SK-N-SH (cell line): ENCODE data around the gene PARD3. TPM values are rescaled to one million over a fixed set of nuclear protein-coding genes. Genes with fewer than 3 reads are reported as not detected.

ENCODE experiments used
- CTCF ChIA-PET: fragments of 300-600, 350-600 bp; formaldehyde crosslinking; extraction: SDS; loops from one replicate; lab custom pipeline; 2021; lab: Yijun Ruan, JAX
- POLR2A ChIA-PET: fragments of 350-600 bp; sonication (Branson Sonifier 250); formaldehyde crosslinking; extraction: SDS; loops from one replicate; lab custom pipeline; 2020; ENCODE audit warnings: antibody characterized with exemption, inconsistent platforms; lab: Yijun Ruan, JAX
- DNase-seq: peaks from one replicate; pipeline ENCODE4 v3.0.0; 2012
- H2AFZ ChIP-seq: fragments of 200-600 bp; sonication (generic); 2 replicates; pipeline ENCODE4 v1.8.1; 2016; ENCODE audit warnings: antibody characterized with exemption, mild to moderate bottlenecking, low read depth
- H3F3A ChIP-seq: fragments of 200-600 bp; sonication (generic); replicated peaks from 2 replicates; pipeline ENCODE3; 2016; ENCODE audit warnings: antibody characterized with exemption, mild to moderate bottlenecking; ENCODE audit not compliant: insufficient read depth
- H3K27ac ChIP-seq, 2 experiments: fragments of 200-500 bp in 1 of 2; fragments of 200-600 bp in 1 of 2; sonication (Bioruptor generic) in 1 of 2; sonication (generic), shearing (Covaris generic) in 1 of 2; 2 replicates each; pipeline versions ENCODE4 v1.5.1 to v1.6.1; 2014 to 2016; ENCODE audit warnings: low read depth in 2 of 2, inconsistent platforms in 1 of 2, low read length in 1 of 2, mild to moderate bottlenecking in 1 of 2, mixed read lengths in 1 of 2
- H3K27me3 ChIP-seq: fragments of 200-600 bp; sonication (generic), shearing (Covaris generic); 2 replicates; pipeline ENCODE4 v1.6.1; 2016; ENCODE audit warnings: mixed run types; ENCODE audit not compliant: insufficient read depth
- H3K36me3 ChIP-seq, 2 experiments: fragments of 200-500 bp in 1 of 2; fragments of 200-600 bp in 1 of 2; sonication (Bioruptor generic) in 1 of 2; sonication (generic) in 1 of 2; replicated peaks in 1 of 2; 2 replicates each; pipeline versions ENCODE3 to v1.5.1; 2014 to 2016; ENCODE audit warnings: low read length in 1 of 2, mild to moderate bottlenecking in 1 of 2; ENCODE audit not compliant: insufficient read depth in 2 of 2, control insufficient read depth in 1 of 2
- H3K4me1 ChIP-seq, 2 experiments: fragments of 200-500 bp in 1 of 2; fragments of 200-600 bp in 1 of 2; sonication (Bioruptor generic) in 1 of 2; sonication (generic), shearing (Covaris generic) in 1 of 2; 2 replicates each; pipeline versions ENCODE4 v1.5.1 to v1.6.1; 2014 to 2016; ENCODE audit warnings: low read depth in 1 of 2, low read length in 1 of 2, mixed run types in 1 of 2; ENCODE audit not compliant: insufficient read depth in 2 of 2, control insufficient read depth in 1 of 2
- H3K4me2 ChIP-seq: fragments of 200-600 bp; sonication (generic), shearing (Covaris generic); 2 replicates; pipeline ENCODE4 v1.6.1; 2017; ENCODE audit warnings: mixed run types
- H3K4me3 ChIP-seq, 2 experiments: fragments of 200-500 bp in 1 of 2; fragments of 200-600 bp in 1 of 2; sonication (Bioruptor generic) in 1 of 2; sonication (generic), shearing (Covaris generic) in 1 of 2; 2 replicates each; pipeline versions ENCODE4 v1.5.1 to v1.8.1; 2014 to 2016; ENCODE audit warnings: low read depth in 2 of 2, inconsistent platforms in 1 of 2, low read length in 1 of 2, mild to moderate bottlenecking in 1 of 2, mixed read lengths in 1 of 2, moderate library complexity in 1 of 2
- H3K79me2 ChIP-seq: fragments of 200-600 bp; sonication (generic); 2 replicates; pipeline ENCODE4 v1.8.1; 2017; ENCODE audit warnings: mild to moderate bottlenecking; ENCODE audit not compliant: insufficient read depth
- H3K9ac ChIP-seq: fragments of 200-600 bp; sonication (generic); 2 replicates; pipeline ENCODE4 v1.6.1; 2017; ENCODE audit warnings: mixed run types
- H3K9me2 ChIP-seq: fragments of 200-600 bp; sonication (generic); 2 replicates; pipeline ENCODE4 v1.6.1; 2017; ENCODE audit warnings: mixed run types
- H3K9me3 ChIP-seq: fragments of 200-600 bp; sonication (generic); 2 replicates; pipeline ENCODE4 v1.6.1; 2017; ENCODE audit warnings: mixed run types, mild to moderate bottlenecking, moderate library complexity
- H4K20me1 ChIP-seq: fragments of 200-600 bp; sonication (generic); 2 replicates; pipeline ENCODE4 v1.6.1; 2017; ENCODE audit warnings: mild to moderate bottlenecking, mixed run types; ENCODE audit not compliant: insufficient read depth
- GABPA ChIP-seq: IDR thresholded peaks from 2 replicates; pipeline ENCODE4 v1.4.0; 2012; ENCODE audit warnings: low read depth, mild to moderate bottlenecking
- GATA2 ChIP-seq: sonication (generic); formaldehyde crosslinking; IDR thresholded peaks from 2 replicates; pipeline ENCODE4 v1.5.0; 2020; ENCODE audit warnings: mild to moderate bottlenecking, missing genetic modification reagents
- NRF1 ChIP-seq: IDR thresholded peaks from 2 replicates; pipeline ENCODE4 v1.6.1; 2012; ENCODE audit warnings: low read depth, mild to moderate bottlenecking, low read length
- RAD21 ChIP-seq: IDR thresholded peaks from 2 replicates; pipeline ENCODE4 v1.6.1; 2012; ENCODE audit warnings: mild to moderate bottlenecking, low read length
- RCOR1 ChIP-seq: fragments of 150-350 bp; IDR thresholded peaks from 2 replicates; pipeline ENCODE4 v1.6.1; 2017; ENCODE audit warnings: antibody characterized with exemption, low read length
- SMC3 ChIP-seq: IDR thresholded peaks from 2 replicates; pipeline ENCODE4 v1.6.1; 2012; ENCODE audit warnings: low read depth, low read length, improper control_type of control experiment
- TAF1 ChIP-seq: IDR thresholded peaks from 2 replicates; pipeline ENCODE4 v1.6.1; 2012; ENCODE audit warnings: low read depth, mild to moderate bottlenecking, low read length, moderate library complexity, borderline replicate concordance
- WGBS: methylation state at CpG from one replicate; pipeline ENCODE4 v1.1.6; 2017; ENCODE audit warnings: low lambda C conversion rate; 5-methylcytosine and 5-hydroxymethylcytosine counted together
- polyA plus RNA-seq, 3 experiments: library from polyadenylated mRNA; depleted of rRNA; stranded (reverse); fragments of >200 nt; gene quantifications; 2 replicates each; pipeline ENCODE4 v1.2.3, GENCODE V29; 2012
- TF ChIP-seq, protein P1 (sequence below): IDR thresholded peaks from 2 replicates; pipeline ENCODE4 v1.4.0; 2012; ENCODE audit warnings: low read depth
- TF ChIP-seq, protein P2 (sequence below): fragments of 200-600 bp; sonication (generic); IDR thresholded peaks from 2 replicates; pipeline ENCODE4 v1.6.1; 2017; ENCODE audit warnings: antibody characterized with exemption, mild to moderate bottlenecking, moderate library complexity
- TF ChIP-seq, protein P3 (sequence below): IDR thresholded peaks from 2 replicates; pipeline ENCODE4 v1.6.1; 2012; ENCODE audit warnings: mild to moderate bottlenecking, low read depth, low read length, moderate library complexity

The PARD3 gene
- polyA plus RNA-seq, 1 of the 3 experiments (the other 2 are of a cell fraction), result 29.4 TPM

DNA sequence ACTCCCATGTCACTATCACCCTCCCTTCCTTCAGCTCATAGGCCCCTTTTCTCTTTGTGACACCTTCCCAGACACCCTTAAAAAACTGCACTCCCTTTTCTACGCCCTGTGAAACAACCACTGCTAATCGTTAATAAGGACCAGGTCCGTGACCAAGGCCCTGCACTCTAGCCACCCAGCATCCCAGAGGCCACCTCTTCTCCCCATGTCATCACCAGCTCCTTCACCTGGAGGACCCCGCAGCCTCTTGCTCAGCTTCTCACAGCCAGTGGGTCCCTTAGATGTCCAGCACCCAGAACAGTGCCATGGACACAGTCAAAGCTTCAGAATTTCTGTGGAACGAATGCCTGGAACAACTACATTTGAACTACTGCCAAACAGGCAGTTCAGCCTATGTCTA, 2.3 kb downstream of the PARD3 start:
- Histone ChIP-seq H3K4me3 (no peak overlapping the region), H3K9ac (no peak overlapping the region), H3K4me2 (peak overlapping the region; percentile 85; the same call in 1 of the 2 replicates), H3K4me1 (peaks cover 16 to 39% of the 10 kb centered on the region in 2 experiments; a peak in 3 of 4 replicates), H3K9me3 (no peaks in the 10 kb centered on the region), H3K36me3 (no peaks in the 10 kb centered on the region), H4K20me1 (peaks cover 60% of the 10 kb centered on the region), H3K79me2 (peaks cover 65% of the 10 kb centered on the region), H3K9me2 (no peaks in the 10 kb centered on the region), H2AFZ (no peak overlapping the region), H3F3A (peaks cover 8% of the 10 kb centered on the region), H3K27me3 (no peaks in the 10 kb centered on the region), H3K27ac (no peak overlapping the region)
- DNase-seq, result no peak
- ChIA-PET POLR2A (no interaction called here), CTCF (interaction anchor here (0.8 to 1.3 kb wide), 3 partner anchors 47 to 89 kb away, joined by 3 read pairs; no protein-coding TSS in a partner anchor)
- 86% methylated on average over 5 of the region's 5 CpGs for WGBS
- TF ChIP-seq NRF1, result no peak
- no peak for TF ChIP-seq TAF1
- TF ChIP-seq, protein P1, sequence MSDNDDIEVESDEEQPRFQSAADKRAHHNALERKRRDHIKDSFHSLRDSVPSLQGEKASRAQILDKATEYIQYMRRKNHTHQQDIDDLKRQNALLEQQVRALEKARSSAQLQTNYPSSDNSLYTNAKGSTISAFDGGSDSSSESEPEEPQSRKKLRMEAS, result no peak
- no peak for TF ChIP-seq RAD21
- TF ChIP-seq GABPA, result no peak
- TF ChIP-seq GATA2, result no peak
- TF ChIP-seq, protein P2, sequence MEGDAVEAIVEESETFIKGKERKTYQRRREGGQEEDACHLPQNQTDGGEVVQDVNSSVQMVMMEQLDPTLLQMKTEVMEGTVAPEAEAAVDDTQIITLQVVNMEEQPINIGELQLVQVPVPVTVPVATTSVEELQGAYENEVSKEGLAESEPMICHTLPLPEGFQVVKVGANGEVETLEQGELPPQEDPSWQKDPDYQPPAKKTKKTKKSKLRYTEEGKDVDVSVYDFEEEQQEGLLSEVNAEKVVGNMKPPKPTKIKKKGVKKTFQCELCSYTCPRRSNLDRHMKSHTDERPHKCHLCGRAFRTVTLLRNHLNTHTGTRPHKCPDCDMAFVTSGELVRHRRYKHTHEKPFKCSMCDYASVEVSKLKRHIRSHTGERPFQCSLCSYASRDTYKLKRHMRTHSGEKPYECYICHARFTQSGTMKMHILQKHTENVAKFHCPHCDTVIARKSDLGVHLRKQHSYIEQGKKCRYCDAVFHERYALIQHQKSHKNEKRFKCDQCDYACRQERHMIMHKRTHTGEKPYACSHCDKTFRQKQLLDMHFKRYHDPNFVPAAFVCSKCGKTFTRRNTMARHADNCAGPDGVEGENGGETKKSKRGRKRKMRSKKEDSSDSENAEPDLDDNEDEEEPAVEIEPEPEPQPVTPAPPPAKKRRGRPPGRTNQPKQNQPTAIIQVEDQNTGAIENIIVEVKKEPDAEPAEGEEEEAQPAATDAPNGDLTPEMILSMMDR, result no peak
- TF ChIP-seq, protein P3, sequence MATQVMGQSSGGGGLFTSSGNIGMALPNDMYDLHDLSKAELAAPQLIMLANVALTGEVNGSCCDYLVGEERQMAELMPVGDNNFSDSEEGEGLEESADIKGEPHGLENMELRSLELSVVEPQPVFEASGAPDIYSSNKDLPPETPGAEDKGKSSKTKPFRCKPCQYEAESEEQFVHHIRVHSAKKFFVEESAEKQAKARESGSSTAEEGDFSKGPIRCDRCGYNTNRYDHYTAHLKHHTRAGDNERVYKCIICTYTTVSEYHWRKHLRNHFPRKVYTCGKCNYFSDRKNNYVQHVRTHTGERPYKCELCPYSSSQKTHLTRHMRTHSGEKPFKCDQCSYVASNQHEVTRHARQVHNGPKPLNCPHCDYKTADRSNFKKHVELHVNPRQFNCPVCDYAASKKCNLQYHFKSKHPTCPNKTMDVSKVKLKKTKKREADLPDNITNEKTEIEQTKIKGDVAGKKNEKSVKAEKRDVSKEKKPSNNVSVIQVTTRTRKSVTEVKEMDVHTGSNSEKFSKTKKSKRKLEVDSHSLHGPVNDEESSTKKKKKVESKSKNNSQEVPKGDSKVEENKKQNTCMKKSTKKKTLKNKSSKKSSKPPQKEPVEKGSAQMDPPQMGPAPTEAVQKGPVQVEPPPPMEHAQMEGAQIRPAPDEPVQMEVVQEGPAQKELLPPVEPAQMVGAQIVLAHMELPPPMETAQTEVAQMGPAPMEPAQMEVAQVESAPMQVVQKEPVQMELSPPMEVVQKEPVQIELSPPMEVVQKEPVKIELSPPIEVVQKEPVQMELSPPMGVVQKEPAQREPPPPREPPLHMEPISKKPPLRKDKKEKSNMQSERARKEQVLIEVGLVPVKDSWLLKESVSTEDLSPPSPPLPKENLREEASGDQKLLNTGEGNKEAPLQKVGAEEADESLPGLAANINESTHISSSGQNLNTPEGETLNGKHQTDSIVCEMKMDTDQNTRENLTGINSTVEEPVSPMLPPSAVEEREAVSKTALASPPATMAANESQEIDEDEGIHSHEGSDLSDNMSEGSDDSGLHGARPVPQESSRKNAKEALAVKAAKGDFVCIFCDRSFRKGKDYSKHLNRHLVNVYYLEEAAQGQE, result no peak
- no peak for TF ChIP-seq SMC3

DNA sequence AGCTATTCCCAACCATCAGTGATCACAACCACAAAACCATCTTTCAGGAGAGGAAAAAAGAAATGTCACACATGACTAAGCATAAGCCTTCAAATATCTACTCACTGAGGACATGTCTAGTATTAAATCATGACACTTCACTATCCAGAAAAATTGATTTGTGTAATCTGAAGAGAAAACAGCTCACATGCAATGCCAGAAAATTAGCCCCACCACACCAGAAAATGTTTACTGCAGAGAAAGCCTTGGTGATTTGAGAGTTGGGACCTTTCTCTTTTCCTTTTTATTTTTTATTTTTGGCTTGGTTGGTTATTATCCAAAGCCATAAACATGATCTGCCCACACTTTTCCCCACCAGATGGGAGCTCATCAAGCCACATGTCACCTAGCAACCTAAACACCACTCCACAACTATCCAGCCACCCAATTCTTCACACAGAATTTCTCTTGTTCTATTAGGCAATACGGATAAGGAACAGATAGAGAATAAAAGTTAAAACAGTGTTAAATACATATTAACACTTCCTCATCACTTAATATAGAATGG, 3.1 kb downstream of the PARD3 start:
- Histone ChIP-seq H3K9ac (no peak overlapping the region), H3K4me3 (no peak overlapping the region), H4K20me1 (peaks cover 64% of the 10 kb centered on the region), H2AFZ (no peak overlapping the region), H3K36me3 (no peaks in the 10 kb centered on the region), H3K9me2 (no peaks in the 10 kb centered on the region), H3K79me2 (peaks cover 72% of the 10 kb centered on the region), H3K27ac (no peak overlapping the region), H3K4me1 (peaks cover 16 to 39% of the 10 kb centered on the region in 2 experiments; a peak in 3 of 4 replicates), H3K4me2 (no peak overlapping the region; the same call in 1 of the 2 replicates), H3F3A (peaks cover 8% of the 10 kb centered on the region), H3K9me3 (no peaks in the 10 kb centered on the region), H3K27me3 (no peaks in the 10 kb centered on the region)
- ChIA-PET CTCF (interaction anchor here (0.6 to 1.3 kb wide), 3 partner anchors 19 to 86 kb away, joined by 3 read pairs; no protein-coding TSS in a partner anchor), POLR2A (no interaction called here)
- 96% methylated on average over 1 of the region's 1 CpG for WGBS
- TF ChIP-seq RCOR1 (no peak), RAD21 (no peak)
- DNase-seq, result no peak
